Nephron (organoid): Measurements from ENCODE around the gene WDR73.

Experiments
- H3K27ac Mint-ChIP-seq, 3 experiments: 2 replicates each; pipeline ENCODE4 v1.8.0; 2020; ENCODE audit warnings: mixed read lengths in 3 of 3, mild to moderate bottlenecking in 2 of 3, moderate library complexity in 1 of 3
- H3K27me3 Mint-ChIP-seq: 2 replicates; pipeline ENCODE4 v1.8.0; 2021; ENCODE audit warnings: low read depth, mild to moderate bottlenecking, moderate library complexity, mixed read lengths
- H3K36me3 Mint-ChIP-seq: 2 replicates; pipeline ENCODE4 v1.8.0; 2020; ENCODE audit warnings: low read depth, mixed read lengths
- H3K4me1 Mint-ChIP-seq: 2 replicates; pipeline ENCODE4 v1.8.0; 2020; ENCODE audit warnings: mixed read lengths
- H3K4me3 Mint-ChIP-seq, 3 experiments: 2 replicates each; pipeline ENCODE4 v1.8.0; 2020; ENCODE audit warnings: mild to moderate bottlenecking in 3 of 3, mixed read lengths in 3 of 3, moderate library complexity in 2 of 3
- H3K9me3 Mint-ChIP-seq: 2 replicates; pipeline ENCODE4 v1.8.0; 2020; ENCODE audit warnings: mixed read lengths
- TF ChIP-seq, protein P1 (sequence below), 3 experiments: fragments of 200-600 bp; sonication (generic); IDR thresholded peaks; one replicate each; pipeline ENCODE4 v1.5.0; 2021; ENCODE audit warnings: antibody characterized with exemption in 3 of 3; ENCODE audit not compliant: unreplicated experiment in 3 of 3

Gene WDR73

GRCh38 chr15:84653910-84654688 lies at the start of gene WDR73:
Gene WDR73 (minus strand): TSS chr15:84654283. CDS start chr15:84654274, 9 bp downstream.
- TF ChIP-seq, protein P1, sequence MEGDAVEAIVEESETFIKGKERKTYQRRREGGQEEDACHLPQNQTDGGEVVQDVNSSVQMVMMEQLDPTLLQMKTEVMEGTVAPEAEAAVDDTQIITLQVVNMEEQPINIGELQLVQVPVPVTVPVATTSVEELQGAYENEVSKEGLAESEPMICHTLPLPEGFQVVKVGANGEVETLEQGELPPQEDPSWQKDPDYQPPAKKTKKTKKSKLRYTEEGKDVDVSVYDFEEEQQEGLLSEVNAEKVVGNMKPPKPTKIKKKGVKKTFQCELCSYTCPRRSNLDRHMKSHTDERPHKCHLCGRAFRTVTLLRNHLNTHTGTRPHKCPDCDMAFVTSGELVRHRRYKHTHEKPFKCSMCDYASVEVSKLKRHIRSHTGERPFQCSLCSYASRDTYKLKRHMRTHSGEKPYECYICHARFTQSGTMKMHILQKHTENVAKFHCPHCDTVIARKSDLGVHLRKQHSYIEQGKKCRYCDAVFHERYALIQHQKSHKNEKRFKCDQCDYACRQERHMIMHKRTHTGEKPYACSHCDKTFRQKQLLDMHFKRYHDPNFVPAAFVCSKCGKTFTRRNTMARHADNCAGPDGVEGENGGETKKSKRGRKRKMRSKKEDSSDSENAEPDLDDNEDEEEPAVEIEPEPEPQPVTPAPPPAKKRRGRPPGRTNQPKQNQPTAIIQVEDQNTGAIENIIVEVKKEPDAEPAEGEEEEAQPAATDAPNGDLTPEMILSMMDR (IDR thresholded peaks at IDR 0.05; ENCODE audit: unreplicated experiment in 3 of 3) = no peak
- no peaks in the 10 kb centered on the region for H3K27me3 Mint-ChIP-seq
- H3K4me3 Mint-ChIP-seq = peak within 1 kb of the TSS; percentile 97 to 98 (median 98)
- peak within 1 kb of the TSS; percentile 96 to 99 (median 99) for H3K27ac Mint-ChIP-seq
- H3K9me3 Mint-ChIP-seq = no peaks in the 10 kb centered on the region
- H3K4me1 Mint-ChIP-seq = peaks cover 27% of the 10 kb centered on the region
- peaks cover 18% of the 10 kb centered on the region for H3K36me3 Mint-ChIP-seq

- TF ChIP-seq, protein P1 (IDR thresholded peaks at IDR 0.05; ENCODE audit: unreplicated experiment in 3 of 3) = no peak
- H3K36me3 Mint-ChIP-seq = peaks cover 14% of the 10 kb centered on the region
- H3K4me1 Mint-ChIP-seq = peaks cover 15% of the 10 kb centered on the region
Observed at GRCh38 chr15:84703808-84704207, 49.7 kb upstream of the WDR73 start.

DNA sequence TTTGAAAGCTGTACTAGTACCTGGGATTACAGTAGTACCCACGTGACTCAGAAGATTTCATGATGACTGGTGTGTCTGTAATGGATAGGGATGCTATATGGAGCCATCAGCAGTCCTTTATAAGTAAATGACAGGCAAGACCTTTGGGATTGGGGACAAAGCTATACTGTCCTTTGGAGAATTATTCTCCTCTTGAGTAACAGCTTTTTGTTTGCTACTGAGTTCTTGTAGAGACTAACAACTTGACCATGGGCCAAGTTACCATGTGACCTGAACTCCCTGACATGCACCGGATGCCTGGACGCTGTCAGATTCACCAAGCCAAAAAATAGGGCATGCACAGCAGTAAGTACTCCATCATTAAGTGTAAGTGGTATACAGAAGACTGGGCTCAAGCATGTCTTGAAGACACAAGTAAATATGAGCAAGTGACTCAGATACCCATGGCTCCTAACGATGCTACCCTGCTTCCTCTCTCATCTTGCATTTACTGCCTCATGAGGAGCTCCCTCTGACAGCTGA lies 48.9 kb upstream of the WDR73 start:
- peak overlapping the region in 2 of 3 experiments; percentile 10 to 32 for H3K27ac Mint-ChIP-seq
- TF ChIP-seq, protein P1 (IDR thresholded peaks at IDR 0.05; ENCODE audit: unreplicated experiment in 3 of 3) = no peak
- peaks cover 15% of the 10 kb centered on the region for H3K4me1 Mint-ChIP-seq
- H3K36me3 Mint-ChIP-seq = peaks cover 7% of the 10 kb centered on the region
- H3K4me3 Mint-ChIP-seq = no peak overlapping the region
- H3K27me3 Mint-ChIP-seq = no peaks in the 10 kb centered on the region
- H3K9me3 Mint-ChIP-seq = no peaks in the 10 kb centered on the region

More at GRCh38 chr15:84703808-84704207, 49.7 kb upstream of the WDR73 start:
- Mint-ChIP-seq H3K27me3 (no peaks in the 10 kb centered on the region), H3K9me3 (no peaks in the 10 kb centered on the region), H3K27ac (no peak overlapping the region), H3K4me3 (no peak overlapping the region)

- H3K4me1 Mint-ChIP-seq = peaks cover 11% of the 10 kb centered on the region
- peak overlapping the region in 1 of 3 experiments; percentile 12 for H3K27ac Mint-ChIP-seq
- H3K4me3 Mint-ChIP-seq = no peak overlapping the region
- TF ChIP-seq, protein P1 (IDR thresholded peaks at IDR 0.05; ENCODE audit: unreplicated experiment in 3 of 3) = no peak
- H3K36me3 Mint-ChIP-seq = no peaks in the 10 kb centered on the region
- H3K9me3 Mint-ChIP-seq = no peaks in the 10 kb centered on the region
- no peaks in the 10 kb centered on the region for H3K27me3 Mint-ChIP-seq
Observed at GRCh38 chr15:84699538-84700191, 45.6 kb upstream of the WDR73 start.

DNA sequence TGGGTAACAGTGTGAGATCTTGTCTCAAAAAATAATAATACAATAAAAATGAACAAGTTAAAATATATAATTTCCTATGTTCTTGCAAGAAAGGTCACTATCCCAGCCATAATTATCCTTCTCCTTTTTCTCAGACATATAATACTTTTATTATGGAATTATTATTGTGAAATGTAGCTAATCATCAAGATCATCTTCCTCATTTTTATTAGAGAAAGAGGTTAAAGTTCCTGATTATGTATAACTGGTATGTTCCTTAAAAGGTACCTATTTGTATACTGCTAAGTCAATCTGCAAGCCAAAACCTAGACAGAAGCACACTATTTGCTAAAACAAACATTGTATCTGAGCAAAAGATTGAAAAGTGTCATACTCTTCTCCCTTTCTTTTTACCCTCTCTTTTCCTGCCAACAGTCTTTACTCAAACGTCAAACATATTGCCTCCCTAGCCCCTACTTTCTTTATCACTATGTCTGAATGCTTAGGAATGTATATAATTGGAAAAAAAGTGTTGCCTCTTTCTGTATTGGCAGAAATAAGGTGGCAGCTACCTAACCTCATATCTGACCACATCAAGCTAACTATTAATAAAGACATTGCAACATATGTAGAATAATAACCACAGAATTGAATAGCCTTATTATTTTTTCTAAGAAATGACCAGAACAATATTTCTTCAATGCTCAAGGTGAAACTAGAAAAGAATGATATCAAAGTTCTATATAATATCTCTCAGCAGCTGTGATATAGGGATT lies 43.3 kb upstream of the WDR73 start:
- no peaks in the 10 kb centered on the region for H3K9me3 Mint-ChIP-seq
- no peak overlapping the region for H3K27ac Mint-ChIP-seq
- H3K36me3 Mint-ChIP-seq = no peaks in the 10 kb centered on the region
- no peak overlapping the region for H3K4me3 Mint-ChIP-seq
- H3K27me3 Mint-ChIP-seq = no peaks in the 10 kb centered on the region
- no peaks in the 10 kb centered on the region for H3K4me1 Mint-ChIP-seq
- TF ChIP-seq, protein P1 (IDR thresholded peaks at IDR 0.05; ENCODE audit: unreplicated experiment in 3 of 3) = no peak
